BLaER1 (cell line): ENCODE measurements around the gene MASP1.
"Not testable (repeated sequence)": the region's sequence is repeated elsewhere in the genome, so short reads cannot be mapped to it uniquely, and the experiment has no call there.

Experiments used
- H3K27ac ChIP-seq: shearing (Covaris generic); formaldehyde crosslinking; 2 replicates; pipeline ENCODE4 v1.8.1; 2022
- H3K27me3 ChIP-seq: shearing (Covaris generic); formaldehyde crosslinking; 2 replicates; pipeline ENCODE4 v1.8.1; 2022
- H3K36me3 ChIP-seq: shearing (Covaris generic); formaldehyde crosslinking; 2 replicates; pipeline ENCODE4 v1.8.1; 2022
- H3K4me1 ChIP-seq: shearing (Covaris generic); formaldehyde crosslinking; 2 replicates; pipeline ENCODE4 v1.8.1; 2022
- H3K4me2 ChIP-seq: shearing (Covaris generic); formaldehyde crosslinking; 2 replicates; pipeline ENCODE4 v1.8.1; 2022
- H3K4me3 ChIP-seq: shearing (Covaris generic); formaldehyde crosslinking; 2 replicates; pipeline ENCODE4 v1.8.1; 2022
- H3K9ac ChIP-seq: shearing (Covaris generic); formaldehyde crosslinking; 2 replicates; pipeline ENCODE4 v1.8.1; 2022
- H3K9me3 ChIP-seq: shearing (Covaris generic); formaldehyde crosslinking; 2 replicates; pipeline ENCODE4 v1.8.1; 2022
- H4K20me1 ChIP-seq: shearing (Covaris generic); formaldehyde crosslinking; 2 replicates; pipeline ENCODE4 v1.8.1; 2022
- Cebpa-rat ChIP-seq: shearing (Covaris generic); IDR thresholded peaks from 2 replicates; pipeline ENCODE4 v1.8.1; 2022

Gene MASP1

DNA sequence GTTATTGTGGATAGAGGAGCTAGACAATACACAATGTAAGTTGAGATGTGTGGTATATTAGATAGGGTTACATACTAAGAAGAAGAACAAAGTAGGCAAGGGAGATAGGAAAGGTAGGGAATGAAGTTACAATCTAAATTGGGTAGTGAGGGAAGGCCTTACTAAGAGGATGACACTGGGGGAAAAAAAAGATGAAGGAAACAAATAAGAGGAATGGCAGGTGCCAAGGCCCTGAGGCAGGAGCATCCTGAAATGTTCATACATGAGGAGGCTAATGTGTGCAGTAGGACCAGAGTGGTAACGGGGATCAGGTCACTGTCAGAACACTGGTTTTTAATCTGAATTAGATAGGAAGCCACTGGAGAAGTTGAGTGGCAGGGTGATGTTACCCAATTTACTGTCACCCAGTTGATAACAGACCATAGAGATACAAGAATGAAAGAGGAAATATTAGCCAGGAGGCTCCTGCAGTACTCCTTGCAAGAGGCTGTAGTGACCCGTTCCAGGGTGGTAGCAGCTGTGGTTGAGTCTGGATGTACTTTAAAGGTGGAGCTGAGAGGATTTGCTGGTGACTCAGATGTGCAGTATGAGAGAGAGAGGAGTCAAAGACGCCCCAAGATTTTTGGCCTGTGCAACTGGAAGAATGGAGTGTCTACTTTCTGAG is 79.9 kb downstream of the MASP1 start:
- Histone ChIP-seq H3K4me3 (no peak overlapping the region), H3K4me2 (no peak overlapping the region), H3K27ac (no peak overlapping the region), H3K4me1 (no peaks in the 10 kb centered on the region), H3K27me3 (no peaks in the 10 kb centered on the region), H4K20me1 (no peaks in the 10 kb centered on the region), H3K9ac (no peak overlapping the region), H3K36me3 (no peaks in the 10 kb centered on the region), H3K9me3 (peaks cover 14% of the 10 kb centered on the region)
- TF ChIP-seq Cebpa-rat, result no peak

DNA sequence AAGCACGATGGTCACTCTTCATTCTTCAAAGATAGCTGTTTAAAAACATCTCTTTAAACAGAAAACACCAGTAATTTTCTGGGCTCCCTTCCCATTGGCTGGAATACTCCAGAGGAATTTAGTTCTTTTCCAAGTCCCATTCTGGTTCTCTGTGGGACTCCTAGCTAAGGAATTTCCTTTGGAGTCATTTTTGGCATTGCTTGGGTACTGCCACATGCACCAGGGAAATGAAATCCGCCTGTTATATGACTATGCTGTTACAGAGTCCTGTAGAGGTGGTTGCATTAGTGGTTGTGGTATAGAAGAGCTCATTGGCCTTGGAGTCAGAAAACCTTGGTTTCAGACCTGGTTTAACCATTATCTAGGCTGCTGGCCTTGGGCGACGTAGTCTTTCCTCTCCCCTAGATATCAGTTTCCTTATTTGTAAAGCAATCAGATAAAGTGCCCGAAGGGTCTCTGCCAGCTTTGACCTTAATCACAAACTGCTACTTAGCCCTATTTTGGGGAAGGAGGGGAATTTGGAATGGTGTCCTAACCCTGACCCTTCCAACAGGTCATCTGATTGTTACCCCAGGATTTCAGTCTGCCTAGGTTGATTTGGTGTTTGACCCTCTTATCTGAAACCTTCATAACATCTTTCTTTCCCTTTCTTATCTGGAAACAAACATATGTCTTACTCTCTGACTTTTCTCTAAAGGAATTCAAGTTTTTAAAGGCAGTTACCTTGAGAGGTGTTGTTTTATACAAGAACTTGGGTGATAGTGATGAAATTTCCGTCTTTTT is 80.8 kb downstream of the MASP1 start:
- Histone ChIP-seq H3K4me2 (no peak overlapping the region), H3K4me1 (no peaks in the 10 kb centered on the region), H3K36me3 (no peaks in the 10 kb centered on the region), H3K27me3 (no peaks in the 10 kb centered on the region), H3K27ac (no peak overlapping the region), H3K9me3 (peaks cover 16% of the 10 kb centered on the region), H3K4me3 (no peak overlapping the region), H4K20me1 (no peaks in the 10 kb centered on the region), H3K9ac (no peak overlapping the region)
- no peak for TF ChIP-seq Cebpa-rat

DNA sequence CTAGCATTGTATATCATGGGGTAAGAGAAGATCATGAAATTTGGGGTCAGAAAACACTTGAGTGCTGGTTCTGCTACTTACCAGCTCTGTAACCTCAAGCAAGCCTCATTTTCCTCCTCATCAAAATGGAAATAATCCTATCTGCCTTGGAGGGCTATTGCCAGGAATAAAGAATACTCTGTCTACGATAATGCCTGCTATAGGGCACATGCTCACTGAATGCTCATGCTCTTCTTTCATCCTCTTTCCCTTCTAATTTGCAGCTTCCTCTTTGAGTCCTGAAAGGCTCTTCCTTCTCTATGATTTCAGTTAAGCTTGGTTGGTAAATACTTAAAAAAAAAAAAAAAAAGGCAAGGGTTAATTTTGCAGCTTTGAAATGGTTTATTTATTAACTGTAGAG is 81.4 kb downstream of the MASP1 start:
- no peaks in the 10 kb centered on the region for H3K27me3 ChIP-seq
- H3K36me3 ChIP-seq, result no peaks in the 10 kb centered on the region
- no peak overlapping the region for H3K27ac ChIP-seq
- no peak overlapping the region for H3K4me2 ChIP-seq
- H3K9ac ChIP-seq, result no peak overlapping the region
- TF ChIP-seq Cebpa-rat, result no peak
- peaks cover 16% of the 10 kb centered on the region for H3K9me3 ChIP-seq
- no peaks in the 10 kb centered on the region for H3K4me1 ChIP-seq
- H3K4me3 ChIP-seq, result no peak overlapping the region
- H4K20me1 ChIP-seq, result no peaks in the 10 kb centered on the region

DNA sequence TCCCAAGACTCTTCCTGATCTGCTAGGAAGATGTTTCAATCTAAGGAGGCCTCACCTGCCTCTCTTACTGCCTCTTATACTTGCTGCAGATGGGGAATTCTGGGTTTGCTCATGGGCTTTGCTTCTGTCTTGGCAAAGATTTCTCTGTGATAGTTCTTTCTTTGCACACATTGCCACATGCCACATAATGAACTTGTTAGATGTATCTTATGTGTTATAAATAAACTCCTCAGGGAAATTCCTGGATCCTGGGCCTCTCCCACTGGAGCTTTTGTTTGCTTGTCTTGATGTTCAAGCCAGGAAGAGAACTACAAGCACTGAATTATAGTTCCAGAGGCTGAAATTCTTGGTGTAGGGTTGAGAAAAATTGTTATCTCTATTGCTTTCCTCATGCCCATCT is 82.0 kb downstream of the MASP1 start:
- no peaks in the 10 kb centered on the region for H4K20me1 ChIP-seq
- TF ChIP-seq Cebpa-rat, result no peak
- H3K4me2 ChIP-seq, result no peak overlapping the region
- no peaks in the 10 kb centered on the region for H3K27me3 ChIP-seq
- no peak overlapping the region for H3K27ac ChIP-seq
- H3K9me3 ChIP-seq, result peaks cover 16% of the 10 kb centered on the region
- H3K4me1 ChIP-seq, result no peaks in the 10 kb centered on the region
- H3K4me3 ChIP-seq, result no peak overlapping the region
- H3K36me3 ChIP-seq, result no peaks in the 10 kb centered on the region
- no peak overlapping the region for H3K9ac ChIP-seq

DNA sequence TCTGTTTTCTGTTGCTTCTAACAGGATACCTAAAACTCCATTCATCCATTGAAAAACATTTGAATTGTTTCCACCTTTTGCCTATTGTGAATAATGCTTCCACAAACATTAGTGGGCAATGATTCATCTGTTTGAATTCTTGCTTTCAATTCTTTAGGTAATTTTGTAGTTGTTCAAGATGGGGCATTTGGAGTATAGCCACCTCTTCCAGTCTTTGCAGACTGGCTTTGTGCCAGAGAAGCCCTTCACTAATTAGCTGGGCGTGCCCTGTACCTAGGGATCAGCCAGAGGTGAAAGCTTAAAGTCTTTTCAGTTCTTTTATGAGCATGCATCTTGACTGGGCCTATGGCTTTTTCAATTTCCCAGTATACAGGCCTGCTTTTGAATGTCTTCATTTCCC is 83.4 kb downstream of the MASP1 start:
- Histone ChIP-seq H3K27ac (no peak overlapping the region), H3K4me2 (no peak overlapping the region), H3K36me3 (no peaks in the 10 kb centered on the region), H4K20me1 (no peaks in the 10 kb centered on the region), H3K27me3 (no peaks in the 10 kb centered on the region), H3K4me3 (no peak overlapping the region), H3K9ac (no peak overlapping the region), H3K4me1 (no peaks in the 10 kb centered on the region), H3K9me3 (peaks cover 16% of the 10 kb centered on the region)
- no peak for TF ChIP-seq Cebpa-rat

DNA sequence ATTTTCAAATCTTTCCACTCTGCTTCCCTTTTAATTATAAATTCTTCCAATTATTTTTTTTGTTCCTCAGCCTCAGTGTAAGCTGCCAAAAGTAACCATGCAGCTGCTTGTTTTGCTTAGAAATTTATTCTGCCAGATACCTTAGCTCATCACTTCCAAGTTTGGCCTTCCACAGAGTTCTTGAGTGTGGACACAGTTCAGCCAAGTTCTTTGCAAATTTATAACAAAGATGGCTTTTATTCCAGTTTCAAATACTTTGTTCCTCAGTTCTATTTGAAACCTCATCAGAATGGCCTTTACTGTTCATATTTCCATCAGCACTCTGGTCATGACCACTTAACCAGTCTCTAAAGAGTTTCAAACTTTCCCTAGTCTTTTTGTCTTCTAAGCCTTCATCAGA is 83.9 kb downstream of the MASP1 start:
- TF ChIP-seq Cebpa-rat, result no peak
- H3K36me3 ChIP-seq, result no peaks in the 10 kb centered on the region
- no peaks in the 10 kb centered on the region for H3K4me1 ChIP-seq
- no peak overlapping the region for H3K9ac ChIP-seq
- H3K27ac ChIP-seq, result no peak overlapping the region
- peaks cover 16% of the 10 kb centered on the region for H3K9me3 ChIP-seq
- no peaks in the 10 kb centered on the region for H4K20me1 ChIP-seq
- H3K4me2 ChIP-seq, result no peak overlapping the region
- no peak overlapping the region for H3K4me3 ChIP-seq
- no peaks in the 10 kb centered on the region for H3K27me3 ChIP-seq

DNA sequence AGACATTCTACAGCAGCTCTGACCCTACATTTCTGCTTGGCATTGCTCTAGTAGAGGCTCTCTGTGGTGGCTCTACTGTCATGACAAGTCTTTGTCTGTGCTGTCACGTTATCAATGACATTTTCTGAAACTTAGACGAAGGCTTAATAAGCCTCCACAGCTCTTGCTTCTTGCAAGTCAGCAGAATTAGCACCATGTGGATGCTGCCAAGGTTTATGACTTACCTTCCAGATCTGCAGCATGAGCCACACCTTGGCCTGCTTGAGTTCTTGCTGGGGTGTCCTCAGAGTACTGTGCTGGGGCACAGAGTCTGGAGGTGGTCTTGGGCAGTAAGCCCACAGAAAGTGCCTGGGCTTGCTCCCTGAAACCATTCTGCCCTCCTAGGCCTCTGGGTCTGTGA is 84.5 kb downstream of the MASP1 start:
- H3K4me1 ChIP-seq, result no peaks in the 10 kb centered on the region
- peaks cover 16% of the 10 kb centered on the region for H3K9me3 ChIP-seq
- no peak overlapping the region for H3K4me2 ChIP-seq
- TF ChIP-seq Cebpa-rat, result no peak
- H3K27ac ChIP-seq, result no peak overlapping the region
- H4K20me1 ChIP-seq, result no peaks in the 10 kb centered on the region
- no peak overlapping the region for H3K9ac ChIP-seq
- no peak overlapping the region for H3K4me3 ChIP-seq
- H3K36me3 ChIP-seq, result no peaks in the 10 kb centered on the region
- H3K27me3 ChIP-seq, result no peaks in the 10 kb centered on the region

DNA sequence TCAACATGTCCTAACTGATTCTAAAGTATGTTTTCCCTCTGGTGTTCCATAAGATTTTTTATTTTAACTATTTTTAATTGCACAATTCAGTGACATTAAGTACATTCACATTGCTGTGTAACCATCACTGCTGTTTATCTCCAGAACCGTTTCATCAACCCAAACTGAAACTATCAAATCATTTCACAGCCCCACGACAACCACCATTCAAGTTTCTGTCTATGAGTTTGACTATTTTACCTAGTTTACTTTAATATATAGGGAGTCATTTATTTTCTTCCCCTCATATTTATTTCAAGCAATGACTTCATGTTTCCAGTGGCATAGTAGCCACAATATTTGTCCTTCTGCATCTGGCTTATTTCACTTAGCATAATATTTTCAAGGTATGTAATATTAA is 85.9 kb downstream of the MASP1 start:
- H3K9me3 ChIP-seq, result peaks cover 16% of the 10 kb centered on the region
- H3K36me3 ChIP-seq, result no peaks in the 10 kb centered on the region
- H3K27me3 ChIP-seq, result no peaks in the 10 kb centered on the region
- H4K20me1 ChIP-seq, result no peaks in the 10 kb centered on the region
- no peak for TF ChIP-seq Cebpa-rat
- no peaks in the 10 kb centered on the region for H3K4me1 ChIP-seq
- H3K9ac ChIP-seq, result no peak overlapping the region
- no peak overlapping the region for H3K4me3 ChIP-seq
- no peak overlapping the region for H3K27ac ChIP-seq
- H3K4me2 ChIP-seq, result no peak overlapping the region

DNA sequence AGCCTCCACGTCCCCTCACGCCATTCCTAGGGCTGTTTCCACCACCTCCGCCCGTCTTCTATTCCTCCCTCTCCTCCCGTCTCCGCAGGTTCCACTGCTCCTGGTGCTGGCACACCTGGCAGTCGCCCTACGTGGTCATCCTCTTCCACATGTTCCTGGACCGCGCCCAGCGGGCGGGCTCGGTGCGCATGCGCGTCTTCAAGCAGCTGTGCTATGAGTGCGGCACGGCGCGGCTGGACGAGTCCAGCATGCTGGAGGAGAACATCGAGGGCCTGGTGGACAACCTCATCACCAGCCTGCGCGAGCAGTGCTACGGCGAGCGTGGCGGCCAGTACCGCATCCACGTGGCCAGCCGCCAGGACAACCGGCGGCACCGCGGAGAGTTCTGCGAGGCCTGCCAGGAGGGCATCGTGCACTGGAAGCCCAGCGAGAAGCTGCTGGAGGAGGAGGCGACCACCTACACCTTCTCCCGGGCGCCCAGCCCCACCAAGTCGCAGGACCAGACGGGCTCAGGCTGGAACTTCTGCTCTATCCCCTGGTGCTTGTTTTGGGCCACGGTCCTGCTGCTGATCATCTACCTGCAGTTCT is 92.0 kb downstream of the MASP1 start:
- not testable (repeated sequence) for H3K36me3 ChIP-seq, H3K27ac ChIP-seq, H3K4me2 ChIP-seq, H3K27me3 ChIP-seq, H3K4me1 ChIP-seq, H3K4me3 ChIP-seq, H3K9me3 ChIP-seq, H3K9ac ChIP-seq, H4K20me1 ChIP-seq

DNA sequence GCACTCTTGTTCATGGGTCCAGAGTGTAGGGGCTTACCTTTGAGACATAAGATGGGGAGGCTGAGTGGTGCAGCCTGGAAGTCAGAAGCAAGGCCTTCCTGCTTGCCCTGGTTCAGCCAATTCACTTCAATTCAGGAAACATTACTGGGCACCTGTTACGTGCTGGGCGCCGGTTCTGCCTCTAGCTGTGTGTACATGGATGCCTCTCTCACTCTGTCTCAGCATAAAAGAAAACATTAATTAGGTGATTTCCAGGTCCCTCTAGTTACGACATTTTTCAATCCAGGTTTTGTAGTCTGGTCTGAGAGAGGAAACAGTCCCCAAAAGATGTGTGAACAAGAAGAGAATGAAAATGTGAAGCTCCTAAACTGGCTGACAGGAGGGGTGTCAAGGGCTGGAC is 93.0 kb downstream of the MASP1 start:
- TF ChIP-seq Cebpa-rat, result no peak
- Histone ChIP-seq H3K4me3 (no peak overlapping the region), H4K20me1 (no peaks in the 10 kb centered on the region), H3K9me3 (no peaks in the 10 kb centered on the region), H3K4me2 (no peak overlapping the region), H3K27ac (no peak overlapping the region), H3K4me1 (no peaks in the 10 kb centered on the region), H3K36me3 (no peaks in the 10 kb centered on the region), H3K9ac (no peak overlapping the region), H3K27me3 (no peaks in the 10 kb centered on the region)
